PFSK-1 (cell line): ENCODE measurements around the gene ASS1.

ENCODE experiments used
- FOXP2 ChIP-seq: optimal IDR thresholded peaks from 2 replicates; pipeline ENCODE3; 2011; ENCODE audit warnings: borderline replicate concordance, control low read depth, inconsistent platforms; ENCODE audit not compliant: insufficient read depth; ENCODE audit errors: extremely low read length, extremely low read depth
- POLR2AphosphoS5 ChIP-seq: IDR thresholded peaks from 2 replicates; pipeline ENCODE4 v1.6.1; 2012; ENCODE audit warnings: low read depth, mild to moderate bottlenecking, control low read depth, low read length, moderate library complexity
- REST ChIP-seq, 2 experiments: IDR thresholded peaks; 2 replicates each; pipeline versions ENCODE4 v1.6.1 to v1.8.0; 2011 to 2012; ENCODE audit warnings: low read depth in 2 of 2, low read length in 2 of 2, control low read depth in 1 of 2, inconsistent platforms in 1 of 2, mild to moderate bottlenecking in 1 of 2, moderate library complexity in 1 of 2; ENCODE audit not compliant: insufficient read depth in 1 of 2
- SIN3A ChIP-seq: IDR thresholded peaks from 2 replicates; pipeline ENCODE4 v1.6.1; 2012; ENCODE audit warnings: mild to moderate bottlenecking, low read length, moderate library complexity, borderline replicate concordance; ENCODE audit not compliant: insufficient read depth
- TAF1 ChIP-seq: IDR thresholded peaks from 2 replicates; pipeline ENCODE4 v1.6.1; 2012; ENCODE audit warnings: low read length, control low read depth, borderline replicate concordance; ENCODE audit not compliant: insufficient read depth

Gene ASS1

DNA sequence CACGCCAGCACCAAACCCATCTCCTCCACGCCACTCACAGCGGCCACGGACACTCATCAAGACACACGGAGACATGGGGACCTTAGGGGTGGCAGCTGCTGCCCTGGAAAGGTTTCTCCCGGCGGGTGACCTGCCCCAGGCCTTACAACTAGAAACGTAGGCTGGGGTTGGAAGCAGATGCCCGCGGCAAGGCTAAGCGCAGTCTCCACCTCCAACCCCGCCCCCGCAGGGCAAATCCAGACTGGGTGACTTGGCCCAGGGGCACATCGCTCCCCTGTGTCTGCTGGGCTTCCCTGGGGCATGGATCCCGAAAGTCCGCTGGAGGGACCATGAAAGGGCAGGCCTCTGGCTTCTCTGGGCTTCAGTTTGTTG lies 12.0 kb upstream of the ASS1 start:
- no peak for TF ChIP-seq POLR2AphosphoS5
- TF ChIP-seq SIN3A: no peak
- no peak for TF ChIP-seq REST (IDR thresholded peaks at IDR 0.05; ENCODE audit: insufficient read depth in 1 of 2, low read depth in 2 of 2, low read length in 2 of 2)
- TF ChIP-seq TAF1: no peak
- TF ChIP-seq FOXP2: no peak

GRCh38 chr9:130433168-130433946 lies 11.4 kb upstream of the ASS1 start:
- TF ChIP-seq SIN3A: no peak
- no peak for TF ChIP-seq REST (IDR thresholded peaks at IDR 0.05; ENCODE audit: insufficient read depth in 1 of 2, low read depth in 2 of 2, low read length in 2 of 2)

- TF ChIP-seq POLR2AphosphoS5: no peak
- no peak for TF ChIP-seq TAF1
- no peak for TF ChIP-seq REST (IDR thresholded peaks at IDR 0.05; ENCODE audit: insufficient read depth in 1 of 2, low read depth in 2 of 2, low read length in 2 of 2)
- no peak for TF ChIP-seq FOXP2
- no peak for TF ChIP-seq SIN3A
Measured at GRCh38 chr9:130433947-130434262, 10.9 kb upstream of the ASS1 start.

GRCh38 chr9:130437011-130437789 lies 7.6 kb upstream of the ASS1 start:
- no peak for TF ChIP-seq REST (IDR thresholded peaks at IDR 0.05; ENCODE audit: insufficient read depth in 1 of 2, low read depth in 2 of 2, low read length in 2 of 2)
- TF ChIP-seq SIN3A: no peak
- TF ChIP-seq TAF1: no peak
- no peak for TF ChIP-seq POLR2AphosphoS5
- no peak for TF ChIP-seq FOXP2

DNA sequence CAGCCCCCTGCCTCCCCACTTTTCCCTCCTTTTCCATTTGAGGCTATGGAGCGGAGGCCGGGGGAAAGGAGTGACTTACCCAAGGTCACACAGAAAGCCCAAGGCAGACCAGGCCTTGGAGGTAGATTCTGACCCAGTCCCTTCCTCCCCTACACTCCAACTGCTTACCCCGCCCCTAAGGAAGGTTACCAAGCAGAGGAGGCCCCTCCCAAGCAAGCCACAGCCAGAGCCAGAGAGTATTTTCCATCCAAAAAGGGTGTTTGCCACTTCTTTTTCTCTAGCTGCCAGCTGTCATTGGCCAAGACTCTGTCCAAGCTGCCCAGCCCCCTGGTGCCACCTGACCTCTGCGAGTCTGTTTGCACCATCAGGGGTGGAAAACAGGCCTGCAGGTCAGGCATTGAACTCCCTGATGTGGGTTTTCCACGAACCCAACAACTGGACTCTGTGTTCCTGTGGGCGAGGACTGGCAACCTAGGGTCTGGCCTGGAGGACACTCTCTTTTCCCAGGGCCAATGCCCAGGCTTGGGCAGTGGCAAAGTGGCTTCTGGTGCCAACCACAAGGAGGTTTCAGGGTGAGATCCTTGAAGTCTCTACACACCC lies 6.3 kb upstream of the ASS1 start:
- TF ChIP-seq REST (IDR thresholded peaks at IDR 0.05; ENCODE audit: insufficient read depth in 1 of 2, low read depth in 2 of 2, low read length in 2 of 2) (no peak), SIN3A (no peak), POLR2AphosphoS5 (no peak), TAF1 (no peak), FOXP2 (no peak)
